ENCODE measurements around the gene TPM3.
"Not testable (repeated sequence)": the region's sequence is repeated elsewhere in the genome, so short reads cannot be mapped to it uniquely, and the experiment has no call there.

GRCh38 chr1:154147505-154147904 is 44.4 kb downstream of the TPM3 start:
- TF ChIP-seq EZH2 (IDR thresholded peaks at IDR 0.05; ENCODE audit: borderline replicate concordance, insufficient read depth, low read length, poor library complexity, severe bottlenecking); SMC3 (conservative IDR thresholded peaks at IDR 0.05; ENCODE audit: poor library complexity): not testable (repeated sequence)
- TF ChIP-seq, protein P1, sequence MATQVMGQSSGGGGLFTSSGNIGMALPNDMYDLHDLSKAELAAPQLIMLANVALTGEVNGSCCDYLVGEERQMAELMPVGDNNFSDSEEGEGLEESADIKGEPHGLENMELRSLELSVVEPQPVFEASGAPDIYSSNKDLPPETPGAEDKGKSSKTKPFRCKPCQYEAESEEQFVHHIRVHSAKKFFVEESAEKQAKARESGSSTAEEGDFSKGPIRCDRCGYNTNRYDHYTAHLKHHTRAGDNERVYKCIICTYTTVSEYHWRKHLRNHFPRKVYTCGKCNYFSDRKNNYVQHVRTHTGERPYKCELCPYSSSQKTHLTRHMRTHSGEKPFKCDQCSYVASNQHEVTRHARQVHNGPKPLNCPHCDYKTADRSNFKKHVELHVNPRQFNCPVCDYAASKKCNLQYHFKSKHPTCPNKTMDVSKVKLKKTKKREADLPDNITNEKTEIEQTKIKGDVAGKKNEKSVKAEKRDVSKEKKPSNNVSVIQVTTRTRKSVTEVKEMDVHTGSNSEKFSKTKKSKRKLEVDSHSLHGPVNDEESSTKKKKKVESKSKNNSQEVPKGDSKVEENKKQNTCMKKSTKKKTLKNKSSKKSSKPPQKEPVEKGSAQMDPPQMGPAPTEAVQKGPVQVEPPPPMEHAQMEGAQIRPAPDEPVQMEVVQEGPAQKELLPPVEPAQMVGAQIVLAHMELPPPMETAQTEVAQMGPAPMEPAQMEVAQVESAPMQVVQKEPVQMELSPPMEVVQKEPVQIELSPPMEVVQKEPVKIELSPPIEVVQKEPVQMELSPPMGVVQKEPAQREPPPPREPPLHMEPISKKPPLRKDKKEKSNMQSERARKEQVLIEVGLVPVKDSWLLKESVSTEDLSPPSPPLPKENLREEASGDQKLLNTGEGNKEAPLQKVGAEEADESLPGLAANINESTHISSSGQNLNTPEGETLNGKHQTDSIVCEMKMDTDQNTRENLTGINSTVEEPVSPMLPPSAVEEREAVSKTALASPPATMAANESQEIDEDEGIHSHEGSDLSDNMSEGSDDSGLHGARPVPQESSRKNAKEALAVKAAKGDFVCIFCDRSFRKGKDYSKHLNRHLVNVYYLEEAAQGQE (IDR thresholded peaks at IDR 0.05; ENCODE audit: borderline replicate concordance) = not testable (repeated sequence)
- TF ChIP-seq, protein P2, sequence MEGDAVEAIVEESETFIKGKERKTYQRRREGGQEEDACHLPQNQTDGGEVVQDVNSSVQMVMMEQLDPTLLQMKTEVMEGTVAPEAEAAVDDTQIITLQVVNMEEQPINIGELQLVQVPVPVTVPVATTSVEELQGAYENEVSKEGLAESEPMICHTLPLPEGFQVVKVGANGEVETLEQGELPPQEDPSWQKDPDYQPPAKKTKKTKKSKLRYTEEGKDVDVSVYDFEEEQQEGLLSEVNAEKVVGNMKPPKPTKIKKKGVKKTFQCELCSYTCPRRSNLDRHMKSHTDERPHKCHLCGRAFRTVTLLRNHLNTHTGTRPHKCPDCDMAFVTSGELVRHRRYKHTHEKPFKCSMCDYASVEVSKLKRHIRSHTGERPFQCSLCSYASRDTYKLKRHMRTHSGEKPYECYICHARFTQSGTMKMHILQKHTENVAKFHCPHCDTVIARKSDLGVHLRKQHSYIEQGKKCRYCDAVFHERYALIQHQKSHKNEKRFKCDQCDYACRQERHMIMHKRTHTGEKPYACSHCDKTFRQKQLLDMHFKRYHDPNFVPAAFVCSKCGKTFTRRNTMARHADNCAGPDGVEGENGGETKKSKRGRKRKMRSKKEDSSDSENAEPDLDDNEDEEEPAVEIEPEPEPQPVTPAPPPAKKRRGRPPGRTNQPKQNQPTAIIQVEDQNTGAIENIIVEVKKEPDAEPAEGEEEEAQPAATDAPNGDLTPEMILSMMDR (IDR thresholded peaks at IDR 0.05; ENCODE audit: poor library complexity, severe bottlenecking) = not testable (repeated sequence)
